GM21619 (cell line): Measurements from ENCODE around the gene RIMS1.

Experiments used
- ATAC-seq: cut with Tn5 transposase; IDR thresholded peaks from one replicate; pipeline ENCODE4 v1.9.1; 2021; ENCODE audit not compliant: unreplicated experiment

RIMS1 gene

GRCh38 chr6:72411872-72412708, 525.7 kb downstream of the RIMS1 start:
- peak; percentile 82 for ATAC-seq

DNA sequence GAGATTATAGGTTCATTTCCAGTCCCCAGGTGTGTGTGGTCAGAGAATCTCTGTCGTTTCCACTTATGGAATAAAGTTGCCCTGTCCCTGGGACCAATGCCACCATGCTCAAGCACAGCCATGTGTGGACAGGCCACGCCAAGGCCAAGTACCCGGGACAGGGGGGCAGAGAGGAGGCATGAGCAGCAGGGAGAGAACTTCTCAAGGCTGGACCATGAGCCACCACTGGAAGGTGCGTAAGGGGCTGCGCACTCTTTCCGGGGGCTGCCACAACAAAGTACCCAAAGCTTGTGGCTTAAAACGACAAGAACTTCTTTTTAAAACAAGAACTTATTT, 526.3 kb downstream of the RIMS1 start:
- no peak for ATAC-seq

GRCh38 chr6:72413884-72414283, 527.5 kb downstream of the RIMS1 start:
- ATAC-seq: no peak

- no peak for ATAC-seq
These were observed 528.3 kb downstream of the RIMS1 start for GRCh38 chr6:72414657-72415056.

DNA sequence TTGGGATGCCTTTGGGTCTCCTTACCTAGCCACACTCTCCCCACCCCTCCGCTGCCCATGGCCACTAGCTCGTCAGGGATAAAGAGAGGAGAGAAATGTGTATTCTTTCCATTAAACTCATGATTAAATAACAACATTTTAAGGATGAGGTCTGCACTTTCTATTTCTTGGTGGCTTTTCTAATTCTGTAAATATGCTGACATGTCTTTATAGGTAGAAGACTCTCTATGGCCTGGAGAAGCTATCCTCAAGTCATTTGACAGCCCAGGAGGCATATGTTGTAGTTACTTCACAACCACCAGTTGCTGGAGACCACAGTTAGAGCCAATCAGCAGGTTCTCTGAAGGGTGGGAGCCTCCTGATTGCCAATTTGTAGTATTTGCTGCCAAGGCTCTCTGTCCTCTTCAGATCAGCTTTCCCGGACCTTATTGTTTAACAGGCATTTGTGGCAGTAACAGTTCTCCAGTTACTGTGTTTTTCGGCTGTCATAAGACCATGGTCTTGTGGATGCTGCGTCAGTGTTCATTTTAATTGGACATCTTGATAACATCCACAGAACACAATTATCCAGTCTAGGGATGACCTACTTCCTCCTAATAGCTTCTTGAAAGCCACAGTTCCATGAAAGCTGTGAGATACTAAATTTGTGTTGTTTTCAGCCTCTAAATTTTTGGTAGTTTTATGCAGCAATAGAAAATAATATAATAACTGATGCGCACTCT, 530.6 kb downstream of the RIMS1 start:
- no peak for ATAC-seq

GRCh38 chr6:72417759-72418158, 531.4 kb downstream of the RIMS1 start:
- no peak for ATAC-seq

GRCh38 chr6:72418495-72418894, 532.1 kb downstream of the RIMS1 start:
- no peak for ATAC-seq

DNA sequence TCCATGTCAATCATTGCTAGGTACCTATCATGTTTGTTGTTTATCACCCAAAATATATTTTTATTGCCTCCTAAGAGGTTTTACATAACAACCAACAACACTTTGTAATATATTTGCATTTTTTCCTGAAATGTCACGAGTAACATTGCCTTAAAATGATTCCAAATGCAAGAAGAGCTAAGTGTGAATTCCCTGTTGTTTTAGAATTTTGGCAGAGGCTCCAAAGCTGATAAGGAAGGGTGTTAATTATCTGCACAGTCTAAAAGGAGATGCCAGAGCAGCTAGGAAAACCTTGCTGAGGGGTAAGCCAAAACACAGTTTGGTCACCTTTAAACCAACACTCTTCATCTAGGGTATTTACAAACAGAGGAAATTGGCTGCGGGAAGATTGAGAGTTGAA, 533.6 kb downstream of the RIMS1 start:
- ATAC-seq: no peak

DNA sequence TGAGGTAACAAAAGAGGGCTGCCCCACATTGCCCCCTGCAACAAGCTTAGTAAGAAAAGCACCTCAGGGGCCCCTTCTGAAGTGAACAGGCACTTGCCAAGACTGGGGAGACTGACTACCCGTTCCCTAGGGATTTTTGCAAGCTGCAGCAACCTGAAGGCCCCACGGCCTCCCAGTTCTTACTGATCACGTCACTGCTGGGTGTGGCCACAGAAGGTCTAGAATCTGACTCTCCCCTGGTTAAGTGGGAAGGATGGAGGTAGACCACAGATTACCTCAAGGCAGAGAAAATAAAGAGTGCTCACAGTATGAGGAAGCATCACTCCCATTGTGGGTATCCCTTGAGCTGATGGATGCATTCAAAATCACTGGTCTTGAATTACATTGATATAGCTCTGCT, 534.1 kb downstream of the RIMS1 start:
- no peak for ATAC-seq

DNA sequence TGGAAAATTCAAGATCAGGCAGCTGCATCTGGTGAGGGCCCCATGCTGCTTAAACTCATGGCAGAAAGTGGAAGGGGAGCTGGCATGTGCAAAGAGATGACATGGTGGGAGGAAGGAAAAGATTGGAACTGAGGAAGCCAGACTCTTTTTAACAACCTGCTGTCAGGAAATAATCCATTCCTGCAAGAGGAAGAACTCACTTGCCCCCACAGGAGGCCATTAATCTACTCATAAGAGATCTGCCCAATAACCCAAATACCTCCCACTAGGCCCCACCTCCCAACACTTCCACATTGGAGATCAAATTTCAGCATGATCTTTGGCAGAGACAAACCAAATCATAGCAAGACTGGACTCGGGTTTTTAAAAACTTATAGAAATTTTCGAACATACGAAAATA, 535.0 kb downstream of the RIMS1 start:
- no peak for ATAC-seq

DNA sequence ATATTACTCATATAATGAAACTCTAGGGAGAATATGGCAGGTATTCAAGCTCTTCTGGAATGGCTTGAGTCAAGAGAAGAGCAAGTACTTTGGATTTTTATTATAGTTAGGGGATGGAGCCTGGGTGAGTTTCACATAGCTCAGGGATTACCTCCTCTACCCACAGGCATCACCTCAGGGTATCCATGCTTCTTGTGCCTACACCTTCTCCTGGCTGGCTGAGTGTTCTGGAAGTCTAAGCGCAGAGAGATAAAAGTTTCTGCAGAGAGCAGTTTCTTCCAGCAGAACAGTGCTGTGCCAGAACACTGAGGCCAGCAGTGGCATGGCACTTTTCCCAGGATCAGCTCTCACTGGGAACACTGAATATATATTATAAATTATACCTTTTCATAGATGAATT, 535.8 kb downstream of the RIMS1 start:
- no peak for ATAC-seq

DNA sequence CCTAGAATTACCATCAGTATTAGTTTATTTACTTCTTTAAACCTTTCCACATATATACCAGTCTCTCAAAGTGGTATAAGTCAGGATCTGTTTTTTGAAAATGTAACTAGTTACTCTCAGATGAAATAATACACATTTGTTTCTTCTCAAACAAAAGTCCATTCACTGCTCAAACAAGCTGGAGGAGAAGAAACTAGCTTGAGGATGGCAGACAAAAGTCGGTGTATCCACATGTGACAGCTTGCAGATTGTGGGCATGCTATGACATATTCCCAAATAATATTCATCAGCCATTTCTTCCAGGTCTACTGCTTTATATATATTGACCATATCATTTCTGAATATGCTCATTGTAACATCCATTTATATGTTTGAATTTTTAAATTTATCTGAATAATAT, 538.1 kb downstream of the RIMS1 start:
- ATAC-seq: no peak

- ATAC-seq: no peak
These were observed 538.8 kb downstream of the RIMS1 start for GRCh38 chr6:72425003-72425681.

DNA sequence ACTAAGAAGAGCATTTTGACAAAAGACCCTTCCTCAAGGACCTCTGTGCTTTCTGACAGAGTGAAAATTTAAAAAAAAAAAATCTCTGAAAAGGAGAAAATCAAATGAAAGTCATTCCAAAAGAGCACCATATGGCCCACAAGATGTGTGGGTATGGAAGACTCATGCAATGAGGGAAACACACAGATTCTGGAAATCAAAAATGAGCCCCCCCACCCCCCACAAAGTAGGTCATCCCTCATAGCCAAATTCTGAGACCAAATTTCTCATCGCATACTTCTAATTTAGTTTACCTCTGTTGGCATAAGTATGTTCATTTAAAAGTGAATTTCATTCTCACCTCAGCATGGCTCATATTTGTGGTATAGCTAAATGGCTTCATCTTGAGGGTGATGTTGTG, 554.3 kb downstream of the RIMS1 start:
- no peak for ATAC-seq

- ATAC-seq: no peak
These were observed 560.1 kb downstream of the RIMS1 start for GRCh38 chr6:72446430-72446829.
